GM12873 (cell line): Measurements from ENCODE around the gene PLCB2.
A peak's percentile ranks its signal among the peaks of the same experiment; 100 is the strongest.

Experiments
- TF ChIP-seq, protein P1 (sequence below): IDR thresholded peaks from 2 replicates; pipeline ENCODE4 v1.5.1; 2012; ENCODE audit warnings: low read depth, mild to moderate bottlenecking, moderate library complexity, low read length, control low read depth; ENCODE audit not compliant: insufficient read depth; ENCODE audit errors: missing control alignments

The PLCB2 gene

DNA sequence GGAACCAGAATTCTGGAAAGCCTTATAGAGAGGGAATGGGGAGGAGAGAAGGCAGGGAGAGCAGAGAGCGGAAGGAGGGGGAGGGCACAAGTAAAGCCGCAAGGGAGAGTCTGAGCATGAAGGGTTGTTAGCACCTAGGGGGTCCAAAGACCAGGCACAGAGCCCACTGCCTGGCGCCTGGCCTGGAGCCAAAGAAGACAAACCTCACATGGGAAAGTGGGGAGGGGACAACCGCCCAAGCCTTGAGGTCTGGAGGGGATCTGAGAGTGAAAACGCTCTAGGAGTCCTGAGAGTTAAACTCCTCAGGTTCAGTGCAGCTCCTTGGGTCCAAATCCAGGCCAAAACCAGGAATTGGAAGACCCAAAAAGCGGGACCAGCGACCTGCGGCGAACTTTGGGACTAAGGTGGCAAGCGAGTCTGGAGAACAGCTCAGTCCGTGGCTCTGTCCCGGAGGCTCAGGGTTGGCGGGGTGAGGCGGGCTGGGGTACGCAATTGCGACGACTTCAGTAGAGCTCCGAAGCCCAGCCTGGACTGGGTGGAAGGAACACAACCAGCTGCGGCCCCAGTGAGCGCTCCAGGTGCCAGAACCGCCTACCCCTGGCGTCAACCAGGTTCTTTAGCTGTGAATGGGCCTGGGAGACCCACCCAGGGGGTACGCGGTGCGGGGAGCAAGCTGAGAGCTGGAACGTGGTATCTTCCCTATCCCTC lies 14.9 kb upstream of the PLCB2 start:
- TF ChIP-seq, protein P1, sequence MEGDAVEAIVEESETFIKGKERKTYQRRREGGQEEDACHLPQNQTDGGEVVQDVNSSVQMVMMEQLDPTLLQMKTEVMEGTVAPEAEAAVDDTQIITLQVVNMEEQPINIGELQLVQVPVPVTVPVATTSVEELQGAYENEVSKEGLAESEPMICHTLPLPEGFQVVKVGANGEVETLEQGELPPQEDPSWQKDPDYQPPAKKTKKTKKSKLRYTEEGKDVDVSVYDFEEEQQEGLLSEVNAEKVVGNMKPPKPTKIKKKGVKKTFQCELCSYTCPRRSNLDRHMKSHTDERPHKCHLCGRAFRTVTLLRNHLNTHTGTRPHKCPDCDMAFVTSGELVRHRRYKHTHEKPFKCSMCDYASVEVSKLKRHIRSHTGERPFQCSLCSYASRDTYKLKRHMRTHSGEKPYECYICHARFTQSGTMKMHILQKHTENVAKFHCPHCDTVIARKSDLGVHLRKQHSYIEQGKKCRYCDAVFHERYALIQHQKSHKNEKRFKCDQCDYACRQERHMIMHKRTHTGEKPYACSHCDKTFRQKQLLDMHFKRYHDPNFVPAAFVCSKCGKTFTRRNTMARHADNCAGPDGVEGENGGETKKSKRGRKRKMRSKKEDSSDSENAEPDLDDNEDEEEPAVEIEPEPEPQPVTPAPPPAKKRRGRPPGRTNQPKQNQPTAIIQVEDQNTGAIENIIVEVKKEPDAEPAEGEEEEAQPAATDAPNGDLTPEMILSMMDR = no peak

DNA sequence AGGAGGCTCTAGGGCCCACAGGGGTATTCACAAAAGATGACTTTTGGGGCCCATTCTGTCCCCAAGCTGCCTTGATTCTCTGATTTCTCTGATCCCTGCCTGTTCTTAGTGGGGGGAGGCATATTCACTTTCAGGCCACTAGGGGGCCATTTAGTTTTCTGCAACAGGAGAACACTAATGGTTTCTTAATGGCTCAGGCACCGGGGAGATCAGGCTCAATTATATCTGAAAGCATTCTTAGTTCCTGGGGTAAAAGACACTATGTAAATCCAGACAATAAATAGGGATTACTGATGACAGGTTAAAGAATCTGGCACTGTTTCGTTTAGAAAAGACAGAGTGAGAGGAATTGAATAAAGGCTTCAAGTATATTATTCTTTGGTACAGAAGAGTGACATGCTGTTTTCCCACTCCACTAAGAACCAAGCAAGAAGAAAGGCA lies 13.2 kb upstream of the PLCB2 start:
- TF ChIP-seq, protein P1 = peak; percentile 86

DNA sequence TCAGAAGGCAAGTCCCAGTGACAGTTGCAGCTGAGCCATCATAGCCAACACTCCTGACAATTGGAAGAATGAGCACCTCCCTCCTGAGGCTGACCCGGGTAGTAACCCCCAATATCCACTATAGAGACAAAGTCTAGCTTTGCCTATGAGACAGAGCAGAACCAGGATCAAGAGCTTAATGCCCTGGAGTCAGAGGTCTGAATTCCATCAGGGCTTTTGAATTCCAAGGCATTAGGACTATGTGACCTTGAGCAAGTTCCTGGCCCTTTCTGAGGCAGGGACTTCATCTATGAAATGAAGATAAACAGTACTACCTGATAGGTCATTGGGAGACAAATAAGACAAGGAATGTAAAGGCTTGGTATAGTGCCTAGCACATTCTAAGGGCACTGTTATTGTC lies 12.7 kb upstream of the PLCB2 start:
- TF ChIP-seq, protein P1 = no peak

DNA sequence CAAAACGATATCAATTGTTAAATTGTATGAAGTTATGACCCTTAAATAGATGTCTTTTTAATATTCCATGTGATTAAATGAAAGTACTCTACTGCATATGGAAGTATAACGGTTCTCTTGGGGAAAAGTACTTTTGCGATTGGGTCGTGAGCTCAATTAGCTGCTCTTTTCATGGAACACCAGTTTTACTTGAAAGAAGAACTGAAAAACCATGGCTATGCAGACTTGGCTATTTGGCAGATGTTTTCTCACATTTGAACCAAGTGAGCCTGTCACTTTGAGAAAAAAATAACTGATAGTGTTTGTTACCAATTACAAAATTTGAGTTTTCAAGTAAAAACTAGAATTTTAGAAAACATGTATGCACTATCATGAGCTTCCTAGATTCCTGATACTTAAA lies 9.8 kb upstream of the PLCB2 start:
- TF ChIP-seq, protein P1 = no peak

DNA sequence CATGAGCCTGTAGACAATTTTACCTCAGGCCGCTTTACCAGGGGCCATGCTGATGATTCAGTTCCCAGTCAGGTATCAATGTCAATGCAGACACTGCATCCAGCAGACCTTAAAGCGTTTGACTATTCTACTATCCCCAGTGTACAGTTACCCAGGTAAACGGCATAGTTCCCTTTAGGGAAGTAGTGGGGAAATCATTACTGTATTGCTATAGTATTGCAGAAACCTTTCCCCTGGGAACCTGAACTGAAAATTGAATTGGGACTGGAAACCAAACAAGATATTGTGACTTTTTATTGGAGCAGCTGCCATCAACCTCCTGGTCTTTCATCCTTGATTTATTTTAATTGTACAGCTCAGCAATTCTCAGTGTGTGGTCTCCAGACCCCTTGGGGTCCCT lies 9.2 kb upstream of the PLCB2 start:
- TF ChIP-seq, protein P1 = no peak

DNA sequence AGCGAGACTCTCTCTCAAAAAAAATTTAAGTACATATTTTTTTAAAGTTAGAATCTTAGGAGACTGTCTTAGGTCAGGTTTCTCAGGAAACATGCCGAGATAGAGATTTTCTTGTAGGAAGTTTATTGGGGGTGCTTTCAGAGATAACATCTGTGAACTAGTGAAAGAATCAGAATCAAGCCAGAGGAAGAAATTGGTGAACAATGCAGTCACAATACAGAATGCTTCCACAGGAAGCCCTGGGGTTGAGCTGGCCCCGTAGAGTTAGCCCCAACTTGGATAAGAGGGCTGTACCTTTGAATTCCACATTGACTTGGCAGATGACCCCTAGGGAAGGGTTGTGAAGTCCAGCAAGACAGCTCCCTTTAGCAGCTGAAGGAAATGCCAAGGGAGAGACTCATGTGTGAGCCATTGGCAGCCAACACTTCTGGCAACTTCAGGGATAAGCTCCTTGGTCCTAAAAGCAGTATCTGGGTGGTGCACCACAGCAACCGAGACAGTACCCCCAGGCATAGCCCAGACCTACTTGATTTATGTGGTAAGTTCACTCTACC lies 7.1 kb upstream of the PLCB2 start:
- TF ChIP-seq, protein P1 = no peak

DNA sequence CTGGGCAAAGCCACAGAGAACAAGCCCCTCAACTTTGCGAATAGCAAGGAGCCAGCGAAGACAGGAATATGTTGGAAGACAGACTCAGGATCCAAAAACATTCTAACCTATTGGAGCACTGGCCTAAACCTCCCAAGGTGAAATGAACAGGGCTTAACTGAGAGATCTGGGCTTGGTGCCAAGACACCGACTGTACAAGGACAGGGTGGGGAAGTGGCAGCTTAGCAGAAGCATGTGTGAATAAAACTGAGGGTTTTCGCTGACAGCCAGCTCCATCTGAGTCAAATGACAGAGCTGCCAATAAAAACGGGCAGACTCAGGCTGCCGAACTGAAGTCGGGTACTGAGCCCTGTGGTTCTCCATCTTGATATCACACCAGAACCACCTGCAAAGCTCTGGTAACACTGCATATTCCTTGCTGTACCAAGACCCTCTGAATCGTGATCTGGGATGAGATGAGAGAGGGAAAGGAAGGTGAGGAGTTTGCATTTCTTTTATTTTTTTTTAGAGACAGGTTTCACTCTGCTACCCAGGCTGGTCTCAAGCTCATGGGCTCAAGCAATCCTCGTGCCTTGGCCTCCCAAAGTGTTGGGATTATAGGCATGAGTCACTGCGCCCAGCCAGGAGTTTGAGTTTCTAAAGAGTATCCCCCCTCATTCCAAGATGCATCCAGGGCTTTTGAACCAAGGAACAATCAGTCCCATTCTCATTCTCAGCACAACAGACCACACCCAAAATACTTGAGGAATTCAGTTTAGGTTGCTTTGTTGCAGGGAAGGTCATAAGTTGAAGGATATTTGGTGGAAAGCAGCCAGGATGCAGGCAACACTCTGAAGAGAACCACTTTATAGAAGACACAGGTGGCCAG lies 6.0 kb upstream of the PLCB2 start:
- TF ChIP-seq, protein P1 = no peak
